ENCODE results near the gene CAMK4. TPM values are rescaled to one million over a fixed set of nuclear protein-coding genes. Genes with fewer than 3 reads are reported as not detected.
A peak's percentile ranks its signal among the peaks of the same experiment; 100 is the strongest.

CAMK4 gene
- total and polyA plus RNA-seq, 8 donors: 0.45 to 25.1 (median 3.8) TPM

GRCh38 chr5:111384220-111384619, 160.0 kb downstream of the CAMK4 start:
- DNase-seq: peak in 1 of 2 donors; percentile 17
- intact Hi-C loops (cut with DNase I; ENCODE audit: low total_unique reads): no loop called here
- TF ChIP-seq POLR2AphosphoS5 (IDR thresholded peaks at IDR 0.05) (no peak), EP300 (IDR thresholded peaks at IDR 0.05) (no peak), POLR2A (IDR thresholded peaks at IDR 0.05) (no peak), CTCF (IDR thresholded peaks at IDR 0.05) (no peak)
- H3K27me3 ChIP-seq: no peaks in the 10 kb centered on the region
- WGBS, 5 donors: 6 to 27% (median 15%) methylated on average over 3 of the region's 3 CpGs
- no peaks in the 10 kb centered on the region for H3K9me3 ChIP-seq
- H3K36me3 ChIP-seq: no peaks in the 10 kb centered on the region
- no peak overlapping the region for H3K4me3 ChIP-seq
- H3K4me1 ChIP-seq: no peaks in the 10 kb centered on the region
- no peak overlapping the region for H3K27ac ChIP-seq

- Histone ChIP-seq H3K36me3 (no peaks in the 10 kb centered on the region), H3K4me3 (no peak overlapping the region), H3K27ac (no peak overlapping the region), H3K9me3 (no peaks in the 10 kb centered on the region), H3K27me3 (no peaks in the 10 kb centered on the region), H3K4me1 (no peaks in the 10 kb centered on the region)
- TF ChIP-seq POLR2A (IDR thresholded peaks at IDR 0.05) (no peak), POLR2AphosphoS5 (IDR thresholded peaks at IDR 0.05) (no peak), EP300 (IDR thresholded peaks at IDR 0.05) (no peak), CTCF (IDR thresholded peaks at IDR 0.05) (no peak)
- intact Hi-C loops (cut with DNase I; ENCODE audit: low total_unique reads): no loop called here
- DNase-seq: no peak
Measured at GRCh38 chr5:111385051-111385450, 160.9 kb downstream of the CAMK4 start.

DNA sequence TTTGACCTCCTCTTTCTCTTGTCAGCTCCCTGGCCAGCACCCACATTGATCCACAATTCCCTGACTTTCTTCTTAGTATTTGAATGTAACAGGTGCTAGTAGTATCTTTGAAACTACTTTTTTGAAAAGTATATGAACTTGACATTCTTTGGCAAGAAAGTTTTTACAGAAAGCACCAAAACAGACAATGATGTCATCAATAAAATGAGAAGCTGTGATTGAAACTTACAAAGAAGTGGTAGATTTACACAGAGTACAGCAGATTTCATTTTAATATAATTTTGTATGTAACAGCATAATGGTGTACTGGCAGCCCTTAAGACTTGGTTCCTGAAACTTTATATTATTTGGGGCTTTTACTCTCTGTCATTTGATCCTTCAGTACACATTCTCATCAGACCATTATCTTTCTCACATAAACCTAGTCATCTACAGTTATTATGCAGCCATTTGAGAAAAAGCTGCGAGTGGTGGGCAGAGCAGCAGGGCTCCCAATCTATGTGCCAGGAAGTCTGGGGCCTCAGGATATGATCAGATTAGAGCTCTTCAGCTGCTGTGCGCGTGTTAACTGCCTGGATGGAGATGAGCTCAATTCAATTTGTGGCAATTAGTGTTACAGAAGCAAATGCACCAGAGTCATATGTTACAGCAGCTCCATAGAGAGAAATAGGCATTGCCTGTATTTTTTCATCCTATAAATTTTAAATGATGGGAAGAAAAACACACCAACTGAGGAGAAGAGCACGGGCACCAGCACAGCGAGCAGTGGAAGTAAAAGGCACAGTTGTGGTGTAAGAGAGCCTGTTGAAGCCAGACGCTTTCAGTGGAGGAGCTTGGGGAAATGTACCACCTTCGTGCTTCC, 162.0 kb downstream of the CAMK4 start:
- no peaks in the 10 kb centered on the region for H3K36me3 ChIP-seq
- intact Hi-C loops (cut with DNase I; ENCODE audit: low total_unique reads): no loop called here
- no peaks in the 10 kb centered on the region for H3K27me3 ChIP-seq
- no peak overlapping the region for H3K4me3 ChIP-seq
- peak in 1 of 2 donors; percentile 62 for DNase-seq
- 82 to 90% (median 86%) methylated on average over 7 of the region's 7 CpGs for WGBS, 5 donors
- H3K4me1 ChIP-seq: no peaks in the 10 kb centered on the region
- TF ChIP-seq EP300 (IDR thresholded peaks at IDR 0.05): no peak
- TF ChIP-seq POLR2A (IDR thresholded peaks at IDR 0.05): no peak
- no peak for TF ChIP-seq POLR2AphosphoS5 (IDR thresholded peaks at IDR 0.05)
- no peak for TF ChIP-seq CTCF (IDR thresholded peaks at IDR 0.05)
- no peak overlapping the region for H3K27ac ChIP-seq
- no peaks in the 10 kb centered on the region for H3K9me3 ChIP-seq

GRCh38 chr5:111386832-111387162, 162.6 kb downstream of the CAMK4 start:
- TF ChIP-seq POLR2A (IDR thresholded peaks at IDR 0.05) (no peak), POLR2AphosphoS5 (IDR thresholded peaks at IDR 0.05) (no peak), EP300 (IDR thresholded peaks at IDR 0.05) (no peak), CTCF (IDR thresholded peaks at IDR 0.05) (no peak)
- Histone ChIP-seq H3K9me3 (no peaks in the 10 kb centered on the region), H3K27ac (no peak overlapping the region), H3K36me3 (no peaks in the 10 kb centered on the region), H3K4me3 (no peak overlapping the region), H3K4me1 (no peaks in the 10 kb centered on the region), H3K27me3 (no peaks in the 10 kb centered on the region)
- DNase-seq: no peak
- intact Hi-C loops (cut with DNase I; ENCODE audit: low total_unique reads): no loop called here
- WGBS, 5 donors: 74 to 92% (median 84%) methylated on average over 1 of the region's 1 CpG
